ENCODE data around the gene PRRX2.

- TF ChIP-seq REST (IDR thresholded peaks at IDR 0.05; ENCODE audit: insufficient read depth in 1 of 2, low read depth in 2 of 2, low read length in 2 of 2) (no peak), SIN3A (IDR thresholded peaks at IDR 0.05; ENCODE audit: borderline replicate concordance, insufficient read depth, low read length) (no peak), POLR2AphosphoS5 (IDR thresholded peaks at IDR 0.05; ENCODE audit: low read depth, low read length) (no peak)
These were observed 32.9 kb downstream of the PRRX2 start for GRCh38 chr9:129698254-129698757.

Data from PFSK-1 (cell line).